ENCODE data around the gene MUC15.

Gene MUC15

DNA sequence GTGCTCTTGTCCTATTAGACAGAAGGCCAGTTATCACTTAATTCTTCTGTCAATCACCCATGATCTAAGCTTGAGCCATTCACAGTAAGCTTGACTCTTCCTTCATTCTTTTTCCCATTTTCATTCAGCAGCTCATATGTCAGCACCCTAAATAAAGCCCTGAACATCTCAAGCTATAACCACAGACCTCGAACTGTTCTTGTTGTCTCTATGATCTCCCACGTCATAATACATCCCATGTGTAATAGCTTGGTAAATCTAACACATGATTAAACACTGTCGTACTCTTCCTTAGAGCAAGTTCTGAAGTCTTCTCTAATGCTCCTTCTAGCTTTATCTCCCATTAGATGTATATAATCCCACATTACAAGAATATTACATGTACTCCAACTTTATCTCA, 14.4 kb downstream of the MUC15 start:
- CTCF ChIA-PET, result interaction anchor here (1.1 kb wide), 1 partner anchor 261 kb away, joined by 3 read pairs; no protein-coding TSS in a partner anchor
- TF ChIP-seq, protein P1, sequence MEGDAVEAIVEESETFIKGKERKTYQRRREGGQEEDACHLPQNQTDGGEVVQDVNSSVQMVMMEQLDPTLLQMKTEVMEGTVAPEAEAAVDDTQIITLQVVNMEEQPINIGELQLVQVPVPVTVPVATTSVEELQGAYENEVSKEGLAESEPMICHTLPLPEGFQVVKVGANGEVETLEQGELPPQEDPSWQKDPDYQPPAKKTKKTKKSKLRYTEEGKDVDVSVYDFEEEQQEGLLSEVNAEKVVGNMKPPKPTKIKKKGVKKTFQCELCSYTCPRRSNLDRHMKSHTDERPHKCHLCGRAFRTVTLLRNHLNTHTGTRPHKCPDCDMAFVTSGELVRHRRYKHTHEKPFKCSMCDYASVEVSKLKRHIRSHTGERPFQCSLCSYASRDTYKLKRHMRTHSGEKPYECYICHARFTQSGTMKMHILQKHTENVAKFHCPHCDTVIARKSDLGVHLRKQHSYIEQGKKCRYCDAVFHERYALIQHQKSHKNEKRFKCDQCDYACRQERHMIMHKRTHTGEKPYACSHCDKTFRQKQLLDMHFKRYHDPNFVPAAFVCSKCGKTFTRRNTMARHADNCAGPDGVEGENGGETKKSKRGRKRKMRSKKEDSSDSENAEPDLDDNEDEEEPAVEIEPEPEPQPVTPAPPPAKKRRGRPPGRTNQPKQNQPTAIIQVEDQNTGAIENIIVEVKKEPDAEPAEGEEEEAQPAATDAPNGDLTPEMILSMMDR (IDR thresholded peaks at IDR 0.05; ENCODE audit: insufficient read depth, low read length, missing control alignments), result no peak
- no peak overlapping the region for H3K4me3 ChIP-seq (ENCODE audit: low read depth, low read length)
- no peak for DNase-seq (ENCODE audit: low read depth, low spot score)
- POLR2A ChIA-PET, result no interaction called here

DNA sequence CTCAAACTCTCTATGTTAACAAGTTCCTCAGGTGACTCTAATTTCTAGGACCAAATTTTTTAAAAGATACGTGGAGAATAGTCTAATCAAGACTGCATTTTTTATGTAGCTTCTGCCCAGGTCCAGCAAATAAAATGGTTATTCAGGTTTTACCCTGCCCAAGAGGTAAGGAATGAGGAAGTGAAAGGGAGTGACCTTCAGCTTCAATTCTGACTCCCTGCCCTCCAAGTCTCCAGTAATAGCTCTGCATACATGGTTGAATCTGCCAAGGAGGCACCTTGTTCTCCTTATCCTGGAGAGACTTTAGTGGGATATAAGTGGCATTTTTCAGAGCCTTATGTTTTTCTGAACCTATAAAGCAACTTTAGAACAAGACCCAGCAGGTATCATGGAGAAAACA, 15.5 kb downstream of the MUC15 start:
- TF ChIP-seq, protein P1 (IDR thresholded peaks at IDR 0.05; ENCODE audit: insufficient read depth, low read length, missing control alignments), result no peak
- ChIA-PET POLR2A (no interaction called here), CTCF (interaction anchor here (2.2 kb wide), 1 partner anchor 258 kb away, joined by 6 read pairs; no protein-coding TSS in a partner anchor)
- DNase-seq (ENCODE audit: low read depth, low spot score), result no peak
- no peak overlapping the region for H3K4me3 ChIP-seq (ENCODE audit: low read depth, low read length)

DNA sequence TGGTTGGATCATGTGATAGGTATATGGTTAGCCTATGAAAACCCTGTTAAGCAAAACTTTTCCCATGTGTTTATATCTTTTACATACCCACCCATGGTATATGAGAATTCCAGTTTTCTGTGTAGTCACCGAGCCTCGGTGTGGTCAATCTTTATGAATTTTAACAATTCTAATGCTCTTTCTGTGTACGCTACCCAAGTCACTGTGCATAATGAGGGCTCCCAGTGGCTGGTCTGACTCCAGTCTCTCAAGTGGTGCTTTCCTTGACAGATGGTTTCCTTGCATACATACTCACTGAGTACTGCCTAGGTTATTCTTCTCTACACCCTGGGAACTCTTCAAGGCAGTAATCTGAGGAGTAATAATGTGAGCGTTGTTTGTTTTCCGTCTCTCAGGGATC, 17.6 kb downstream of the MUC15 start:
- POLR2A ChIA-PET, result no interaction called here
- H3K4me3 ChIP-seq (ENCODE audit: low read depth, low read length), result no peak overlapping the region
- TF ChIP-seq, protein P1 (IDR thresholded peaks at IDR 0.05; ENCODE audit: insufficient read depth, low read length, missing control alignments), result no peak
- CTCF ChIA-PET, result no interaction called here
- no peak for DNase-seq (ENCODE audit: low read depth, low spot score)

DNA sequence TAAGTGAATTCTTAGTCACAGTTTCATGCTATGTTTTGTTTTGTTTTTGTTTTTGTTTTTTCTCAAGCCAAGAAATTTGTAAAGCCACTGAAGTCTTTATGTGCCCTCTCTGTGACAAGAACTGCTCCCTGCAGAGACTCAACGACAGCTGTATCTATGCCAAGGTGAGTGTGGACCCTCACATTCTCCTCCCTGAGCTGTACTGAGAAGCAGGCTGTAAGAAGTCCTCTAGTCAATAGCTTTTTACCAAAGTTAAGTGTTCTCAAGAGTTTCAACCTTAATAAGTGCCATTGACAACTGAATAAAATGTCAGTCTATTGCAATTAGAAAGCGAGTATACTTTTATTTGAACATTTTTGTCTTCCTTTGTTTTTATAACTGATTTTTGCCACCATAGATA, 18.9 kb downstream of the MUC15 start:
- H3K4me3 ChIP-seq (ENCODE audit: low read depth, low read length), result no peak overlapping the region
- DNase-seq (ENCODE audit: low read depth, low spot score), result no peak
- CTCF ChIA-PET, result interaction anchor here (0.9 to 1.3 kb wide), 2 partner anchors 9 to 269 kb away, joined by 3 to 4 read pairs; no protein-coding TSS in a partner anchor
- POLR2A ChIA-PET, result no interaction called here
- TF ChIP-seq, protein P1 (IDR thresholded peaks at IDR 0.05; ENCODE audit: insufficient read depth, low read length, missing control alignments), result no peak

DNA sequence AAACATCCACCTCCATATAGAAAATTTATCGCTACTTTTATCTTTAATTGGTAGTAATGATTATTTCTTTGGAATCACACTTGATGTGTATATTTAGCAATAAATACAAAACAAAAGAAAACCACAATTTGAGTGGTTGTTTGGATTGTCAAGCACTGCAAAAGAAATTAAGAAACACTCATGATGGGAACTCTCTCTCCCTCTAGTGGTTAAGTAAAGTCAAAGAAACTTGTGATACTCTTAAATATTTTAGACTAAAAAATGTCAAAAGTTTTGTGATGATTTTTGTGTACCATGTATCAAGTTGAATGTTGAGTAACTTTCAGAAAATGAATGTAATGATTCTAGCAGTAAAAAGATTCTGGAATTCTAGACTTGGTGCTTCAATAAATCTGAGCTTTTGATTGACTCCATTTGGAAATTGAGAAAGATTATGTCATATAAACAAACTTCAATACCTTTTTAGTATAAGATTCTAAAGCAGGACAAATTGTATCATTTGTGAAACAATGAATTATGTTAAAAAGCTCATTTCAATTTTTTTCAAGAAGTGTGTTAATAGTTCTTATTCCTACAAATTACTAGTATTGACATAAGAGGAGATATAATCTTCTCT, 20.8 kb downstream of the MUC15 start:
- no peak overlapping the region for H3K4me3 ChIP-seq (ENCODE audit: low read depth, low read length)
- DNase-seq (ENCODE audit: low read depth, low spot score), result no peak
- CTCF ChIA-PET, result interaction anchor here (0.7 to 2.2 kb wide), 13 partner anchors 8 to 934 kb away, joined by 3 to 18 read pairs (median 4); no protein-coding TSS in a partner anchor
- TF ChIP-seq, protein P1 (IDR thresholded peaks at IDR 0.05; ENCODE audit: insufficient read depth, low read length, missing control alignments), result peak; percentile 12
- POLR2A ChIA-PET, result no interaction called here

DNA sequence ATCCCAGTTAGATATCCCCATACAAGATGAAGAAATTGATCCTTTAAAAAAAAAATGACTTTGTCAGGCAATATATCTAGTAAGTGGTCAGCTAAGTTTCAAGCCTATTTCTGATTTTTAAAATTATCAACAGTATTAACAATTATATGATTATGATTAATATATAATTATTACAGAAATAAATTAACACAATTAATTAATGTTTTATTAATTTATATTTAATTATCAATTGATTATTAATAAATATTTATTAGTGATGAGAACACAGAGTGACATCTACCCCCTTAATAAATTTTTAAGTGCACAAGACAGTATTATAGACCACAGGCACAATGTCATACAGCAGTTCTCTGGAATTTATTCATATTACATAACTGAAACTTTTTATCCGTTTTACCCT, 22.0 kb downstream of the MUC15 start:
- POLR2A ChIA-PET, result no interaction called here
- no peak overlapping the region for H3K4me3 ChIP-seq (ENCODE audit: low read depth, low read length)
- CTCF ChIA-PET, result interaction anchor here (0.9 kb wide), 1 partner anchor 253 kb away, joined by 3 read pairs; no protein-coding TSS in a partner anchor
- TF ChIP-seq, protein P1 (IDR thresholded peaks at IDR 0.05; ENCODE audit: insufficient read depth, low read length, missing control alignments), result no peak
- DNase-seq (ENCODE audit: low read depth, low spot score), result no peak

All from AG04449 (cell line).